Liver (tissue), 9 donors: ENCODE results near the gene RCL1. TPM values are rescaled to one million over a fixed set of nuclear protein-coding genes. Genes with fewer than 3 reads are reported as not detected.

Experiments used
- DNase-seq: peaks from one replicate; pipeline ENCODE4 v3.0.0-alpha.2; 2017; ENCODE audit warnings: low spot score
- H3K27ac ChIP-seq, 2 donors: one replicate each; pipeline ENCODE4 v1.7.0; 2013; ENCODE audit warnings: inconsistent platforms in 2 of 2, low read length in 2 of 2, control low read depth in 1 of 2, low read depth in 1 of 2, mild to moderate bottlenecking in 1 of 2
- H3K27me3 ChIP-seq, 4 donors: one replicate each; pipeline versions ENCODE4 v1.6.1 to v1.7.0; 2013; ENCODE audit warnings: low read length in 3 of 4, inconsistent platforms in 1 of 4, mild to moderate bottlenecking in 1 of 4, moderate library complexity in 1 of 4; ENCODE audit not compliant: control insufficient read depth in 4 of 4, insufficient read depth in 4 of 4
- H3K36me3 ChIP-seq, 4 donors: one replicate each; pipeline versions ENCODE4 v1.6.1 to v1.7.0; 2013; ENCODE audit warnings: low read length in 3 of 4, mild to moderate bottlenecking in 3 of 4, low read depth in 1 of 4, moderate library complexity in 1 of 4; ENCODE audit not compliant: control insufficient read depth in 4 of 4, insufficient read depth in 3 of 4
- H3K4me1 ChIP-seq, 4 donors: one replicate each; pipeline versions ENCODE4 v1.6.1 to v1.7.0; 2013; ENCODE audit warnings: low read length in 3 of 4, mild to moderate bottlenecking in 3 of 4, moderate library complexity in 1 of 4; ENCODE audit not compliant: control insufficient read depth in 4 of 4, insufficient read depth in 4 of 4
- H3K4me3 ChIP-seq, 3 donors: one replicate each; pipeline versions ENCODE4 v1.6.1 to v1.7.0; 2013; ENCODE audit warnings: low read length in 3 of 3, control low read depth in 1 of 3, low read depth in 1 of 3, mild to moderate bottlenecking in 1 of 3
- H3K9ac ChIP-seq, 2 donors: one replicate each; pipeline ENCODE4 v1.7.0; 2013; ENCODE audit warnings: low read length in 2 of 2, mild to moderate bottlenecking in 2 of 2, moderate library complexity in 2 of 2, control low read depth in 1 of 2, low read depth in 1 of 2
- H3K9me3 ChIP-seq, 4 donors: one replicate each; pipeline versions ENCODE4 v1.6.1 to v1.7.0; 2013; ENCODE audit warnings: low read length in 3 of 4; ENCODE audit not compliant: control insufficient read depth in 4 of 4
- CTCF ChIP-seq: fragments of 150-350 bp; IDR thresholded peaks from 2 replicates; pipeline ENCODE4 v1.5.1; 2017; ENCODE audit warnings: improper control_type of control experiment, low read depth, low read length; ENCODE audit not compliant: missing input control
- EGR1 ChIP-seq, 2 donors: IDR thresholded peaks; 2 replicates each; pipeline ENCODE4 v1.6.1; 2016 to 2018; ENCODE audit warnings: antibody characterized with exemption in 2 of 2, low read depth in 2 of 2
- FOXA2 ChIP-seq: IDR thresholded peaks from 2 replicates; pipeline ENCODE4 v1.6.1; 2016; ENCODE audit warnings: antibody characterized with exemption
- GABPA ChIP-seq, 2 donors: IDR thresholded peaks in 1 of 2; conservative IDR thresholded peaks in 1 of 2; 2 replicates each; pipeline ENCODE4 v1.6.1; 2016; ENCODE audit warnings: antibody characterized with exemption in 2 of 2, mild to moderate bottlenecking in 1 of 2, moderate library complexity in 1 of 2
- HNF4A ChIP-seq, 2 donors: conservative IDR thresholded peaks; 2 replicates each; pipeline ENCODE4 v1.6.1; 2016; ENCODE audit warnings: antibody characterized with exemption in 2 of 2, mild to moderate bottlenecking in 2 of 2
- HNF4G ChIP-seq: IDR thresholded peaks from 2 replicates; pipeline ENCODE4 v1.6.1; 2016; ENCODE audit warnings: antibody characterized with exemption
- RAD21 ChIP-seq, 2 donors: IDR thresholded peaks; 2 replicates each; pipeline ENCODE4 v1.6.1; 2016; ENCODE audit warnings: antibody characterized with exemption in 2 of 2, mild to moderate bottlenecking in 2 of 2
- REST ChIP-seq: IDR thresholded peaks from 2 replicates; pipeline ENCODE4 v1.6.1; 2016; ENCODE audit warnings: antibody characterized with exemption, mild to moderate bottlenecking
- RXRA ChIP-seq, 2 donors: IDR thresholded peaks; 2 replicates each; pipeline ENCODE4 v1.6.1; 2017 to 2018; ENCODE audit warnings: antibody characterized with exemption in 2 of 2, mild to moderate bottlenecking in 1 of 2
- SP1 ChIP-seq: IDR thresholded peaks from 2 replicates; pipeline ENCODE4 v1.6.1; 2018; ENCODE audit warnings: antibody characterized with exemption, mild to moderate bottlenecking
- TAF1 ChIP-seq: conservative IDR thresholded peaks from 2 replicates; pipeline ENCODE4 v1.6.1; 2016; ENCODE audit warnings: antibody characterized with exemption, mild to moderate bottlenecking
- YY1 ChIP-seq: IDR thresholded peaks from 2 replicates; pipeline ENCODE4 v1.6.1; 2016; ENCODE audit warnings: antibody characterized with exemption, mild to moderate bottlenecking
- ZBTB33 ChIP-seq: IDR thresholded peaks from 2 replicates; pipeline ENCODE4 v1.6.1; 2016; ENCODE audit warnings: antibody characterized with exemption
- WGBS: extraction: QIAGEN DNeasy Blood & Tissue Kit; methylation state at CpG from one replicate; pipeline ENCODE4 v1.1.7; 2013; 5-methylcytosine and 5-hydroxymethylcytosine counted together
- polyA plus RNA-seq, 2 donors: library from polyadenylated mRNA; stranded (reverse) in 1 of 2; unstranded in 1 of 2; fragments of 200-250 nt in 1 of 2; fragments of >200 nt in 1 of 2; fragmentation: Nextera tagmentation in 1 of 2; extraction: Ambion mirVana in 1 of 2; gene quantifications; one replicate each; pipeline versions ENCODE4 v1.2.1 to v1.2.3, GENCODE V29; 2013 to 2015
- total RNA-seq, 2 donors: library from RNA; depleted of rRNA; stranded (reverse); fragments of >200 nt; gene quantifications; one replicate each; pipeline ENCODE4 v1.2.3, GENCODE V29; 2014
- TF ChIP-seq, protein P1 (sequence below): IDR thresholded peaks from 2 replicates; pipeline ENCODE4 v1.6.1; 2016; ENCODE audit warnings: antibody characterized with exemption
- TF ChIP-seq, protein P2 (sequence below): IDR thresholded peaks from 2 replicates; pipeline ENCODE4 v1.6.1; 2016; ENCODE audit warnings: antibody characterized with exemption
- donor health status: healthy.
- donor health status: healthy.
- donor health status: healthy.
- donor health status: healthy.
- donor health status: healthy.

RCL1 gene
- total and polyA plus RNA-seq, 4 donors, result 52.2 to 121 (median 86.8) TPM

DNA sequence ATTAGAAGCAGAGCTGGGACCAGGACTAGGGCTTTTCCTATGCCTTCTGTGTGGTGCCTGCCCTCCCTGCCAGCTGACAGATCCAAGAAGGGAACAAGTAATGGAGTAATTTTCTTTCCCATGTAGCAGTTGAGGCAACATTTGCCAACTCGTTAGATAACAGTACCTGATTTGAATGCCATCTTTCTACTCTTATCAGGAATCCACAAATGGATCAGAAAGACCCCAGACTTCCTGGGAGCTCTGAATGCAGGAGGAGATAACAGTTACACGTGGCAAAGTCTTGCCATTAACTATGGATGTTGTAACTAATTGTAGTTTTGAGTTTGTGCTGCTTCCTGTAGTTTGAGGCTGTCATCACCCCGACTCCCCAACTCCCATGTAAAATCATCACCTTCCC is 39.2 kb downstream of the RCL1 start:
- no peak overlapping the region for H3K9ac ChIP-seq
- H3K27ac ChIP-seq, result no peak overlapping the region
- H3K4me1 ChIP-seq, result peaks cover 2 to 36% (median 10%) of the 10 kb centered on the region in 4 donors
- no peaks in the 10 kb centered on the region for H3K36me3 ChIP-seq
- no peak for DNase-seq
- no peaks in the 10 kb centered on the region for H3K27me3 ChIP-seq
- TF ChIP-seq ZBTB33 (no peak), SP1 (no peak), GABPA (IDR thresholded peaks at IDR 0.05 in 1 of 2, conservative IDR thresholded peaks at IDR 0.05 in 1 of 2) (no peak), RXRA (IDR thresholded peaks at IDR 0.05) (no peak), FOXA2 (no peak), EGR1 (IDR thresholded peaks at IDR 0.05; ENCODE audit: low read depth in 2 of 2) (no peak), RAD21 (IDR thresholded peaks at IDR 0.05) (no peak), HNF4G (no peak), TAF1 (no peak), HNF4A (conservative IDR thresholded peaks at IDR 0.05) (no peak), REST (no peak), YY1 (no peak), CTCF (no peak)
- TF ChIP-seq, protein P1, sequence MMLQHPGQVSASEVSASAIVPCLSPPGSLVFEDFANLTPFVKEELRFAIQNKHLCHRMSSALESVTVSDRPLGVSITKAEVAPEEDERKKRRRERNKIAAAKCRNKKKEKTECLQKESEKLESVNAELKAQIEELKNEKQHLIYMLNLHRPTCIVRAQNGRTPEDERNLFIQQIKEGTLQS, result no peak
- TF ChIP-seq, protein P2, sequence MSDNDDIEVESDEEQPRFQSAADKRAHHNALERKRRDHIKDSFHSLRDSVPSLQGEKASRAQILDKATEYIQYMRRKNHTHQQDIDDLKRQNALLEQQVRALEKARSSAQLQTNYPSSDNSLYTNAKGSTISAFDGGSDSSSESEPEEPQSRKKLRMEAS, result no peak
- H3K4me3 ChIP-seq, result no peak overlapping the region
- WGBS, result 95% methylated on average over 3 of the region's 3 CpGs
- H3K9me3 ChIP-seq, result no peaks in the 10 kb centered on the region
